Hematopoietic multipotent progenitor cell treated with erythropoietin and hydrocortisone succinate and interleukin-3 and kit ligand, for 4 days (in vitro differentiated cells): ENCODE results near the gene C10orf62.
A peak's percentile ranks its signal among the peaks of the same experiment; 100 is the strongest.

ENCODE experiments used
- DNase-seq: peaks from one replicate; pipeline ENCODE4 v3.0.0-alpha.2; 2015

C10orf62 gene

DNA sequence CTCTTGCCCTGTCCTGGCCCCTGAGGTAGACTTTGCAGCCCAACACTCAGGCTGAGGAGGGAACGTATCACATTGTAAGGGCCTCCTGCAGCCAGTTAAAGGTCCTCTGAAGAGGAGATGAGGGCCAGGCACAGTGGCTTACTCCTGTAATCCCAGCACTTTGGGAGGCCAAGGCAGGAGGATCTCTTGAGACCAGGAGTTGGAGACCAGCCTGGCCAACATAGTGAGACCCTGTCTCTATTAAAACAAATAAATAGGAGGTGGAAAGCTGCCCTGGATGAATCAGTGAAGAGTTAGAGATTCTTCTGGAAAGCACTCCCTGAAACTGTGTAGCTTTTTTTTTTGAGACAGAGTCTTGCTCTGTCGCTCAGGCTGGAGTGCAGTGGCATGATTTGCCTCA is 2.3 kb upstream of the C10orf62 start:
- no peak for DNase-seq

- peak; percentile 15 for DNase-seq
These were observed 694 bp downstream of the C10orf62 start for GRCh38 chr10:97590082-97590747.

DNA sequence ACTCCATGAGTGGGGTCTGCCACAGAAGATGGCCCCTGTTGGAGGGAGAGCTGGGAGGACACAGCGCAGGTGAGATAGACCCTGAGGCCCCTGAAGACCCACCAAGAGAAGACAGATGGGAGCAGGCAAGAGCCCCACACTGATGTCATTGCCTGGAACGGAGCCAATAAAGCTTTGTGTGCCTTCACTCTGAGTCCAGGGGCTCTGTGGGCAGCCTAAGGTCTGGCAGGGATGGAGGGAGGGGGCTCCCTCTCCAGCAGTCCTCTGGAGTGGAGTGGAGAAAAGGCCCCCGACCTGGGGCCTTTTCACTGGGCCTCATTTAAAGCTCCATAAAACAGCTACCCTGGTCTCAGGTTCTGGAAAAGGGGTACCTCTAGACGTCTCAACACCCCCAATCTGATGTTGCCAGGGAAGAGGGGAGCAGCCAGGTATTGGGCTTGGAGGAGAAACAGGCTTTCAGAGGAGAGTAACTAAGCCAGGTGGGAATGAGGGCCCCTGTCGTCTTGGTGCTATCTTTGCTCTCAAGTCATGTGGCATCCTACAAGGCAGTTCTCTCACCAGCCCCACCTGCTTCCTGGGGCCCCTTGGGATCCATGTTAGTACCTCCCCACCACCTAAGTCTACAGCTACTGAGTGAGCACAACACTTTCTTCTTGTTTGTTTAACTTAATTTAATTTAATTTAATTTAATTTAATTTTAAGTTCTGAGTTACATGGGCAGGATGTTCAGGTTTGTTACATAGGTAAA is 1.4 kb downstream of the C10orf62 start:
- peak; percentile 21 for DNase-seq

- DNase-seq, result no peak
These were observed 3.9 kb downstream of the C10orf62 start for GRCh38 chr10:97593421-97593820.

DNA sequence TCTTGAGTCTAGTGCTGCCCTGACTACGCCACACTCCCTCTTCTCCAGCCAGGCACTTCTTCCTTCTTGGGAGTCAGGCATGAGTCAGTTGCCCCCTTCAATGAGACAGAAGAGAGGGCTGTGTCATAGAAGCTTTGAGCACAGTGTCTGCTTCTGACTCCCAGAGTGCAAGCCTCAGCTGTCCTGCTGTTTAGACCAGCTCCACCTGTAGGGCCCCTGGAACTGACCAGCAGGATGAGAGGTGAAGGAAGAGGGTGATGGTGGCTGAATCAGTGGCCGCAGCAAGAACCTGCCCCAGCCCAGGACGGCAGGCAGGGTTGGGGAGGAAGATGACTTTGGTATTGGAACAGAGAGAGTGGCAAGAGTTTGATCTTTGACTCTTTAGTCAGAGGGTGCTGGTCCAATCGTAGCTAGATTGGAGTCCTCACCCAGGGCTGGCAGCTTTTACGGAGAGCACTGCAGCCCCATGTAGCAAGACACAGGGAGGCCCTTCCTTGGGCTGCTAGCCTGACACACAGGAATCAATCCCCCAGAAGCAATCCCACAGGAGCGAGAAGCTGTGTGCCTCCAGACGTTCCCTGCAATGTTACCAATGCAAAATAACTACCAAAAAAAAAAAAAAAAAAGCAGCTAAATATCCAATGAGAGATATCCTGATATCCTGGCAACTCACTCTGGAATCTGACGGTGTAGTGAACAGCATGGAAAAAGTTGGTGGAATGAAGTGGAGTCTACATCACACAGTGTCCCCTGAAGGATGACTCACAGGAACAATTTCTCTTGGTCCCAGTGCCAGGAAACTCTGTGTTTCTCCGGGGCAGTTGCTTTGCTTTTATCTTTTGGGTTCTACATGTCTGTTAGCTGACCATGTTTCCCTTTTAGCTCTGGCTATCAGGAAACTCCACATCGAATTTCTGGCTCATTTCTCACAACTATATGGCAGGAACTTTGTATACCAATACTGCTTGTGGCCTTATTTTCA is 6.9 kb downstream of the C10orf62 start:
- DNase-seq, result peak; percentile 67

DNA sequence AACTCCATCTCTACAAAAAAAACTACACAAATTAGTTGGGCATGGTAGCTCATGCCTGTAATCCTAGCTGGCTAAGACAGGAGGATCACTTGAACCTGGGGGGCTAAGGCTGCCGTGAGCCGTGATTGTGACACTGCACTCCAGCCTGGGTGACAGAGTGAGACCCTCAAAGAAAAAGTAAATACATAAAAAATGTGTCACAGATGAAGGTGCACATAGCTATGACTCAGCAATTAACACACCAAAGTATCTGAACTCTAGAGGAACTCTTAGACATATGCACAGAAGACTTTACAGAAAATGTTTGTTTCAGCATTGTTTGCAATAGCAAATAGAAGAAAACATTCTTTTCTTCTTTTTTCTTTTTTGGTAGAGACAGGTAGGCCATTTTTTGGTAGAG is 8.3 kb downstream of the C10orf62 start:
- DNase-seq, result peak; percentile 20

DNA sequence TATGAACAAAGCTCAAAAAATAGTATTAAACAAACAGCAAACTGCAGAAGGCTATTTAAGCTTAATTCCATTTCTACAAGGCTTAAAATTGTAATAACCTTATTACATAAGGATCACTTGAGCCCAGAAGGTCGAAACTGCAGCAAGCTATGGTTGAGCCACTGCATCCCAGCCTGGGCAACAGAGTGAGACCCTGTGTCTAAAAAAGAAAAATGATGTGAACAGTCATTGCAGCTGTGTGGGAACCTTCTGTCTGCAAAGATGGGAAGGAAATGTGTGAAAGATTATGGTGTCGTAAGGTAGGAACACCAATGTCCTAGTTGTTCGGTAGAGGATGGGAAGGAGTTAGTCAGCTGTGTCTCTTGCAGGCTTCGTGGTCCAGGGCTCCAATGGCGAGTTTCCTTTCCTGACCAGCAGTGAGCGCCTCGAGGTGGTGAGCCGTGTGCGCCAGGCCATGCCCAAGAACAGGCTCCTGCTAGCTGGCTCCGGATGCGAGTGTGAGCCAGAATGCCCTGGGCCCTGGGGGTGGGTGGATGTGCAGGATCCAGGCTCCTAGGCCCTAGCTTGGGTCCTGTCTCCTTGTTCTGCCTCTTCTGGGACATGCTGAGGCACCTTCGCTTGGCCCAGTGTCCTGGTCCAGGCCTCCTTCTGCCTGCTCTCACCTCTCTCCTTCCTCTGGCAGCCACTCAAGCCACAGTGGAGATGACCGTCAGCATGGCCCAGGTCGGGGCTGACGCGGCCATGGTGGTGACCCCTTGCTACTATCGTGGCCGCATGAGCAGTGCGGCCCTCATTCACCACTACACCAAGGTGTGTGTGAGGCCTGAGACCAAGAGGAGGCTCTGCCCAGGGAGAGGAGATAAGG is 9.1 kb downstream of the C10orf62 start:
- DNase-seq, result no peak

DNA sequence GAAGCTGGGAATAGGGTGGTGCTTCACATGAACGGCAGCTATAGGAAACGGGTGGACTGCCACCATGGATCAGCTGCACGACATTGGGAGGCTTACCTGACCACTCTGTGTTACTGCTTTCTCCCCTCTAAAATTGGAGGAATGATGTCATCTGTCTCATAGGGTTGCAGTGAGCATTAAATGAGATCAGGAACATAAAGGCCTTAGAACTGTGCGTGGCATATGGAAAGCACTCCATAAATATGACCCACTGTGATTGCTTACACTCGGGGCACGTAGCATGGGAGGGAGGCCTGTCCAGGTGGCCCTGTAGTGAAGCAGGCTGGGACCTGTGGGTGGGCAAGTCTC is 9.7 kb downstream of the C10orf62 start:
- no peak for DNase-seq

DNA sequence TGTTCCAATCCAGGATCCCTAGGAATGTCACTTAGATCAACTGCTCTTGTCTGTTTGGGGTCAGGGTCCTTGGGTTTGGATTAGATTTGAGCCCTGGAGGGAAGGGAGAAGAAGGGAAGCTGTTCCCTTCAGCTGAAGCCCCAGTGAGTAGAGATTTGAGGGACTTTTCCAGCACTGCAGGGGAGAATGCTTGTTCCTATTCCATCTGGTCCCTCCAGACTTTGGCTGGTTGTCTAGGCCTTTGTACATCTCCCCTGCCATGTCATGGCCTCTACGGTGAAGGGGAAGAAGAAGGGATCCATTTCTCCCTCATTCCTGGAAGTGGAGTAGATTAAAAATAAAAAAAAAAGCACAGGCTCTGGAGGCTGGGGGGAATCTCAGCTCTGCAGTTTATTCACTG is 11.1 kb downstream of the C10orf62 start:
- DNase-seq, result no peak

GRCh38 chr10:97601268-97602215 is 12.0 kb downstream of the C10orf62 start:
- DNase-seq, result no peak

GRCh38 chr10:97607095-97607636 is 17.6 kb downstream of the C10orf62 start:
- DNase-seq, result no peak

DNA sequence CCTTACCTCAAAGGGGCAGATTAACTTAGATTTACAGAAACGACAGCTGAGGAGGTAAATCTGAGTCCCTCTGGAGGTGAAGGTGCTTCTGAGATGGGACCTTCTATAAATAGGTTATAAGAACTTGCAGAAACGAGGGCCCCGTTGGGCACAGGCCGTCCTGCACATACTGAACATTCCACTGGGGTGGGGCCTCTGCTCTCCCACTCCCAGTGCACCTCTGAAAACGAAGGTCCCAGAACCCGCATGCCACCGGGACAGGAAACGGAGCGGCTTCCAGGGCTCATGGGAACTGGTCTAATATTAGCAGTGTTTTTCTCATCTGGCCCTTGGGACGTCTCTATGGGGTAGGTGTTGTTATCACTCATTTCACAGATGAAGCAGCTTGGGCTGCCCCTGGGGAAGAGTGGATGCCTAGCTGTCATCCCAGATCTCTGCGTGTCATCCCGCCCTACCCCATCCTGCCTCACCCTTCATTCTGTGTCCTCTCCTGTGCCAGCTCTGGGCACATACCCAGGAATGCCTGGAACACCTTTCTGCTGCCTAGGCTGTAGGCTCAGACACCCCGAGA is 19.6 kb downstream of the C10orf62 start:
- no peak for DNase-seq

DNA sequence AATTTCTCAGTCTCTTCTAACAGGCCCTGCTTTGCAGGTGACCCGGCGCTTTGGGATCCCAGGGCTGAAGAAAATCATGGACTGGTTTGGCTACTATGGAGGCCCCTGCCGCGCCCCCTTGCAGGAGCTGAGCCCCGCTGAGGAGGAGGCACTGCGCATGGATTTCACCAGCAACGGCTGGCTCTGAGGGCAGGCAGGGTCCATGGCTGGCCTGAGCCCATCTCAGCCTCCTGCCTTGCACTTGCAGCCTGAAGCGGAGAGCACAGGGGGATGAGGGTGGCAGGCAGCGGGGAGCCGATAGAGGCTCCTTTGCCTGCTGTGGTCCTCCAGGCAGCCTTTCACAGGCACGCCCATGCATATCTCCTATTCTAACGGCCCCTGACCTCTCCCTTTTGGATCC is 22.0 kb downstream of the C10orf62 start:
- DNase-seq, result no peak

DNA sequence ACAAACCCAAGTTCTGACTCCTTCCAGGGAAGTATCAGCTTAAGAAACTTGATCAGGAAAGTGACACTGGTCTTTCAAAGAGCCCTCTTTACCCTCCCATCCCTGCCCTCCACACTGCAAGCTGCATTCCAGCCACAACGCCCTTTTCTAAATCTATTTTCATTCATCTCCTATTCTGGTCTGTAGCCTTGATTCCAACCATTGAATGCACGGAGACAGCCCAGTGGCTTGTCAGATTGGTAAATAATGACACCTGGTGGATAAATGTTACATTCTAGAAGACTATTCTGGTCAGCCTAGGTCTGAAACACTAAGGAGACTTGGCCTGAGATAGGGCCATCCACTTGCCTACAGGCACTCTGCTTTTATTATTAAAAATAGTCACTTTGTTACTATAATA is 22.9 kb downstream of the C10orf62 start:
- DNase-seq, result peak; percentile 64

GRCh38 chr10:97618285-97618684 is 28.8 kb downstream of the C10orf62 start:
- DNase-seq, result no peak

DNA sequence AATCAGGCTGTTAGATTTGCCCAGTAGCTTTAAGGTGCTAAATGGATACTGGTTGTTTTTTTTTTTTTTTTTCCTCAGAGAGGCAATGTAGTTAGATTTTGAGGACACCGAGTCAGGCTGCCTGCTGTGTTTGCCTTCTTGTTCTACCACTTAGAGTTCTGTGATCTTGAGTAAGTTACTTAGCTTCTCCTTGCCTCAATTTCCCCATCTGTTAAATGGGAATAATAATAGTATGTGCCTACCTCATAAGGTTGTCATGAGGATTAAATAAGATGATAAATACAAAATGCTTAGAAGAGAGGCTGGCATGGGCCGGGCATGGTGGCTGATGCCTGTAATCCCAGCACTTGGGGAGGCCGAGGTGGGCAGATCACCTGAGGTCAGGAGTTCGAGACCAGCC is 29.2 kb downstream of the C10orf62 start:
- DNase-seq, result no peak

DNA sequence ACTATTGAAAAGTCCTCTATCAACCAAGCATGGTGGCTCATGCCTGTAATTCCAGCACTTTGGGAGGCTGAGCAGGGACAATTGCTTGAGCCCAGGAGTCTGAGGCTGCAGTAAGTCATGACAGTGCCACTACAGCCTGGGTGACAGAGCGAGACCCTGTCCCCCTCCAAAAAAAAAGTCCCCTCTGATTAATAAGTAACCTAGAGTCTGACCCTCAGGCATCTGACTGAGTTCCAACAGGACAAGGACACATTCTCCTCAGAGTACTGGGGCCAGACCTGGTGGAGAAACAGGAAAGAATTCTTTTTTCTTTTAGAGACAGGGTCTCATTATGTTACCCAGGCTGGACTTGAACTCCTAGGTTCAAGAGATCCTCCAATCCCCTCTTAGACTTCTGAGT is 33.8 kb downstream of the C10orf62 start:
- no peak for DNase-seq

- peak; percentile 27 for DNase-seq
These were observed 38.2 kb downstream of the C10orf62 start for GRCh38 chr10:97627731-97628130.

- no peak for DNase-seq
These were observed 38.7 kb downstream of the C10orf62 start for GRCh38 chr10:97628228-97628627.

- DNase-seq, result no peak
These were observed 39.8 kb downstream of the C10orf62 start for GRCh38 chr10:97629289-97629688.

DNA sequence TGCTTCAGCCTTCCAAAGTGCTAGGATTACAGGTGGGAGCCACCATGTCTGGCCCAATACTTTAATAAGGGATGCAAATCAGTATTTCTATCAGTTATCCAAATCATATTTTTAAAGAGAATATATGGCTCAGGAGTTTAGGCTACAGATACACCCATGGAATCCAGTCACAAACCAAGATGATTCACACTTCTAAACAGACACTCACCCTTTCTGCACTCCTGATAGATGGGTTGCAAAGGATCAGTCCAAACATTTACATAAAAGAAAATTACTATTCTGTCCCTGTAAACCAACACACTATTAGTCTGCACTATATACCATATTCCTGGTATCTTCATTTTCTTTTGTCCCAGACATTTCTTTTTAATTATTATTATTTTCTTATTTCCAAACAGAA is 41.6 kb downstream of the C10orf62 start:
- no peak for DNase-seq
